ENCODE data around the gene CDKN2C.

Gene CDKN2C

DNA sequence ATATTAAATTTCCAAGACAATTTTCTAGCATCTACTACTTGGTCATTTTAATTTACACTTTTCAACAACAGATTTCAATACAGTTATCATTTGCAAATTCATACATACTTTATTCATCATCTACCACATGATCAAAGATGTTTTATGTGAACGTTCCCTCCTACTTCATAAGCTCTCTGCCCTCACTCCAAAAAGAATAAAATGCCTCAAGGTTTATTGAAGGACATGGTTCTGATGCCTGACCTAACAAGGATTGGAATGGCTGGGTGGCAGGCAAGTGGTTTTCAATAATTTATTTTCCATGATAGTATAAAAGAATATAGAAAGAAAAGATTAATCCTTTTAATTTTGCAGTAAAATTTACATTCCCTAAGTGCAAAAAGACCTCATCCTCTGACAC is 5.4 kb downstream of the CDKN2C start:
- no peak for TF ChIP-seq CTCF (IDR thresholded peaks at IDR 0.05; ENCODE audit: control insufficient read depth, insufficient read depth, low read depth, low read length, missing control alignments)
- DNase-seq (ENCODE audit: low read depth), result no peak
- no peak overlapping the region for H3K4me3 ChIP-seq (ENCODE audit: control insufficient read depth, low read depth, low read length)

- no peak for TF ChIP-seq CTCF (IDR thresholded peaks at IDR 0.05; ENCODE audit: control insufficient read depth, insufficient read depth, low read depth, low read length, missing control alignments)
- H3K4me3 ChIP-seq (ENCODE audit: control insufficient read depth, low read depth, low read length), result peak overlapping the region; percentile 72
- no peak for DNase-seq (ENCODE audit: low read depth)
Observed at GRCh38 chr1:50976111-50976889, 6.3 kb downstream of the CDKN2C start.

GRCh38 chr1:50976890-50977574 is 7.0 kb downstream of the CDKN2C start:
- TF ChIP-seq CTCF (IDR thresholded peaks at IDR 0.05; ENCODE audit: control insufficient read depth, insufficient read depth, low read depth, low read length, missing control alignments), result no peak
- no peak for DNase-seq (ENCODE audit: low read depth)
- H3K4me3 ChIP-seq (ENCODE audit: control insufficient read depth, low read depth, low read length), result peak overlapping the region; percentile 72

DNA sequence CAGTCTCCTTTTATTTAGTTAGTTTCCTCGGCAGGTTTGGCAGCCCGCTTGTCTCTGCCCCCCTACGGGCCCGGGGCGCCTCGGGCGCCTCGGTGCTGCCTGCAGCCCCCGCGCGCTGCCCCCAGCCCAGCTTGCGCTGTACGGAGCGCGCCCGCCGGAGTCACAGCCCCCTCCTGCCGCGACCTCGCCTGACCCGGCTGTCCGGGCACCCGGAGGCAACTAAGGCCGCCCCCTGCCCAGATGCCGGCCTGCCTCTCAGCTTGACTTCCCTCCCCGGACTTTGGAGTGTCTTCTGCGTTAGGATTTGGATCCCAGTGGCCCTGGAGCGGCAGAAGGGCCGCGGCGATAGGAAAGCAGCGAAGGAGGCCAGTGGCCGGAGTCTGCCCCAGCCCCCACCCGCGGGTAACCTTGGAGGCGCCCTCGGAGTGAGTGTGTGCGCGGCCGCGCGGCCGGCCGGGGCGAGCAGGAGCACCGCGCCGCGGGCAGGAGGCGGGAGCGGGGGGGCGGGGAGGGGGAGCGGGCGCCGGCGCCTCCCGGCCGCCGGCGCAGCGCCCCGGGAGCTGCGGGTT is 7.6 kb downstream of the CDKN2C start:
- no peak for DNase-seq (ENCODE audit: low read depth)
- no peak for TF ChIP-seq CTCF (IDR thresholded peaks at IDR 0.05; ENCODE audit: control insufficient read depth, insufficient read depth, low read depth, low read length, missing control alignments)

GRCh38 chr1:50978144-50978851 is 8.3 kb downstream of the CDKN2C start:
- no peak for TF ChIP-seq CTCF (IDR thresholded peaks at IDR 0.05; ENCODE audit: control insufficient read depth, insufficient read depth, low read depth, low read length, missing control alignments)
- no peak for DNase-seq (ENCODE audit: low read depth)
- H3K4me3 ChIP-seq (ENCODE audit: control insufficient read depth, low read depth, low read length), result peak overlapping the region; percentile 72

More for the DNA sequence above, 7.6 kb downstream of the CDKN2C start:
- H3K4me3 ChIP-seq (ENCODE audit: control insufficient read depth, low read depth, low read length), result peak overlapping the region; percentile 72

Data from AG09309 (cell line).